Measurements from ENCODE around the gene CER1. TPM values are rescaled to one million over a fixed set of nuclear protein-coding genes. Genes with fewer than 3 reads are reported as not detected.
A peak's percentile ranks its signal among the peaks of the same experiment; 100 is the strongest.
"Not testable (repeated sequence)": the region's sequence is repeated elsewhere in the genome, so short reads cannot be mapped to it uniquely, and the experiment has no call there.

CER1 gene
- total RNA-seq, 1 donor from 2014 or later = not detected

- DNase-seq (ENCODE audit: low read depth in 2 of 2) = no peak
These were observed 3.2 kb downstream of the CER1 start for GRCh38 chr9:14719231-14719923.

GRCh38 chr9:14715102-14715501 lies 7.4 kb downstream of the CER1 start:
- DNase-seq (ENCODE audit: low read depth in 2 of 2) = peak in 1 of 2 donors; percentile 46

- no peak for DNase-seq (ENCODE audit: low read depth in 2 of 2)
These were observed 9.3 kb downstream of the CER1 start for GRCh38 chr9:14713187-14713767.

- DNase-seq (ENCODE audit: low read depth in 2 of 2) = peak in 1 of 2 donors; percentile 42
These were observed 11.7 kb downstream of the CER1 start for GRCh38 chr9:14710804-14711203.

- no peak for DNase-seq (ENCODE audit: low read depth in 2 of 2)
These were observed 15.9 kb downstream of the CER1 start for GRCh38 chr9:14706530-14707140.

- no peak for DNase-seq (ENCODE audit: low read depth in 2 of 2)
These were observed 17.5 kb downstream of the CER1 start for GRCh38 chr9:14705079-14705478.

GRCh38 chr9:14704281-14704680 lies 18.3 kb downstream of the CER1 start:
- DNase-seq (ENCODE audit: low read depth in 2 of 2) = no peak

GRCh38 chr9:14702200-14702720 lies 20.3 kb downstream of the CER1 start:
- no peak for DNase-seq (ENCODE audit: low read depth in 2 of 2)

GRCh38 chr9:14693251-14693861 lies 29.2 kb downstream of the CER1 start, which contains the start of gene ZDHHC21:
Gene ZDHHC21 (minus strand): TSS chr9:14693432. CDS start chr9:14674340, 19,092 bp downstream.
- DNase-seq (ENCODE audit: low read depth in 2 of 2) = peak; percentile 59 to 67

GRCh38 chr9:14692470-14693250 lies 29.9 kb downstream of the CER1 start:
- peak; percentile 17 to 21 for DNase-seq (ENCODE audit: low read depth in 2 of 2)

GRCh38 chr9:14690948-14691730 lies 31.4 kb downstream of the CER1 start:
- DNase-seq (ENCODE audit: low read depth in 2 of 2) = peak in 1 of 2 donors; percentile 36

GRCh38 chr9:14687042-14687719 lies 35.4 kb downstream of the CER1 start:
- DNase-seq (ENCODE audit: low read depth in 2 of 2) = peak; percentile 46 to 76

GRCh38 chr9:14686168-14686567 lies 36.4 kb downstream of the CER1 start:
- DNase-seq (ENCODE audit: low read depth in 2 of 2) = no peak

GRCh38 chr9:14682616-14683015 lies 39.9 kb downstream of the CER1 start:
- DNase-seq (ENCODE audit: low read depth in 2 of 2) = not testable (repeated sequence)

GRCh38 chr9:14678776-14679175 lies 43.8 kb downstream of the CER1 start:
- no peak for DNase-seq (ENCODE audit: low read depth in 2 of 2)

GRCh38 chr9:14677872-14678271 lies 44.7 kb downstream of the CER1 start:
- DNase-seq (ENCODE audit: low read depth in 2 of 2) = no peak

GRCh38 chr9:14677396-14677795 lies 45.1 kb downstream of the CER1 start:
- no peak for DNase-seq (ENCODE audit: low read depth in 2 of 2)

- no peak for DNase-seq (ENCODE audit: low read depth in 2 of 2)
These were observed 47.9 kb downstream of the CER1 start for GRCh38 chr9:14674630-14675029.

- no peak for DNase-seq (ENCODE audit: low read depth in 2 of 2)
These were observed 51.2 kb downstream of the CER1 start for GRCh38 chr9:14671377-14671776.

GRCh38 chr9:14670718-14671117 lies 51.8 kb downstream of the CER1 start:
- peak in 1 of 2 donors; percentile 88 for DNase-seq (ENCODE audit: low read depth in 2 of 2)

Measured in lung microvascular endothelial cell (primary cell).